BE2C (cell line): Measurements from ENCODE around the gene SLC33A1.

Experiments
- DNase-seq: peaks from one replicate; pipeline ENCODE4 v3.0.0-alpha.2; 2020
- H3K27me3 ChIP-seq: fragments of 250-450 bp; sonication (Bioruptor Pico); 2 replicates; pipeline ENCODE4 v1.5.1; 2020; ENCODE audit warnings: mild to moderate bottlenecking
- H3K36me3 ChIP-seq: fragments of 250-450 bp; sonication (Bioruptor Pico); 2 replicates; pipeline ENCODE4 v1.5.1; 2020; ENCODE audit warnings: mild to moderate bottlenecking
- H3K4me1 ChIP-seq: fragments of 250-450 bp; sonication (Bioruptor Pico); 2 replicates; pipeline ENCODE4 v1.5.1; 2020
- H3K4me3 ChIP-seq: 2 replicates; pipeline ENCODE4 v1.5.1; 2011; ENCODE audit warnings: low read depth, low read length
- H3K9me3 ChIP-seq: fragments of 250-450 bp; sonication (Bioruptor Pico); 2 replicates; pipeline ENCODE4 v1.5.1; 2020
- TF ChIP-seq, protein P1 (sequence below): IDR thresholded peaks from 2 replicates; pipeline ENCODE4 v1.5.1; 2012; ENCODE audit warnings: mild to moderate bottlenecking, low read depth, low read length

SLC33A1 gene

GRCh38 chr3:155804323-155804722, 49.9 kb downstream of the SLC33A1 start:
- TF ChIP-seq, protein P1, sequence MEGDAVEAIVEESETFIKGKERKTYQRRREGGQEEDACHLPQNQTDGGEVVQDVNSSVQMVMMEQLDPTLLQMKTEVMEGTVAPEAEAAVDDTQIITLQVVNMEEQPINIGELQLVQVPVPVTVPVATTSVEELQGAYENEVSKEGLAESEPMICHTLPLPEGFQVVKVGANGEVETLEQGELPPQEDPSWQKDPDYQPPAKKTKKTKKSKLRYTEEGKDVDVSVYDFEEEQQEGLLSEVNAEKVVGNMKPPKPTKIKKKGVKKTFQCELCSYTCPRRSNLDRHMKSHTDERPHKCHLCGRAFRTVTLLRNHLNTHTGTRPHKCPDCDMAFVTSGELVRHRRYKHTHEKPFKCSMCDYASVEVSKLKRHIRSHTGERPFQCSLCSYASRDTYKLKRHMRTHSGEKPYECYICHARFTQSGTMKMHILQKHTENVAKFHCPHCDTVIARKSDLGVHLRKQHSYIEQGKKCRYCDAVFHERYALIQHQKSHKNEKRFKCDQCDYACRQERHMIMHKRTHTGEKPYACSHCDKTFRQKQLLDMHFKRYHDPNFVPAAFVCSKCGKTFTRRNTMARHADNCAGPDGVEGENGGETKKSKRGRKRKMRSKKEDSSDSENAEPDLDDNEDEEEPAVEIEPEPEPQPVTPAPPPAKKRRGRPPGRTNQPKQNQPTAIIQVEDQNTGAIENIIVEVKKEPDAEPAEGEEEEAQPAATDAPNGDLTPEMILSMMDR, result no peak
- Histone ChIP-seq H3K36me3 (no peaks in the 10 kb centered on the region), H3K27me3 (no peaks in the 10 kb centered on the region), H3K4me3 (no peak overlapping the region), H3K9me3 (no peaks in the 10 kb centered on the region), H3K4me1 (no peaks in the 10 kb centered on the region)
- DNase-seq, result no peak

GRCh38 chr3:155792532-155792931, 61.7 kb downstream of the SLC33A1 start:
- DNase-seq, result no peak
- no peak overlapping the region for H3K4me3 ChIP-seq
- peaks cover 3% of the 10 kb centered on the region; the same call in 1 of the 2 replicates for H3K9me3 ChIP-seq
- H3K36me3 ChIP-seq, result no peaks in the 10 kb centered on the region
- TF ChIP-seq, protein P1, result no peak
- H3K4me1 ChIP-seq, result no peaks in the 10 kb centered on the region
- H3K27me3 ChIP-seq, result no peaks in the 10 kb centered on the region

- H3K9me3 ChIP-seq, result no peaks in the 10 kb centered on the region; the same call in 1 of the 2 replicates
- H3K27me3 ChIP-seq, result no peaks in the 10 kb centered on the region
- TF ChIP-seq, protein P1, result no peak
- H3K4me1 ChIP-seq, result no peaks in the 10 kb centered on the region
- H3K4me3 ChIP-seq, result no peak overlapping the region
- H3K36me3 ChIP-seq, result no peaks in the 10 kb centered on the region
- no peak for DNase-seq
Observed at GRCh38 chr3:155791190-155791589, 63.0 kb downstream of the SLC33A1 start.

GRCh38 chr3:155790272-155790925, 63.8 kb downstream of the SLC33A1 start:
- TF ChIP-seq, protein P1, result no peak
- Histone ChIP-seq H3K9me3 (no peaks in the 10 kb centered on the region; the same call in 1 of the 2 replicates), H3K4me3 (no peak overlapping the region), H3K36me3 (no peaks in the 10 kb centered on the region), H3K27me3 (no peaks in the 10 kb centered on the region), H3K4me1 (no peaks in the 10 kb centered on the region)
- no peak for DNase-seq

- H3K9me3 ChIP-seq, result no peaks in the 10 kb centered on the region; the same call in 1 of the 2 replicates
- no peak overlapping the region for H3K4me3 ChIP-seq
- TF ChIP-seq, protein P1, result no peak
- no peaks in the 10 kb centered on the region for H3K4me1 ChIP-seq
- DNase-seq, result no peak
- H3K27me3 ChIP-seq, result no peaks in the 10 kb centered on the region
- H3K36me3 ChIP-seq, result no peaks in the 10 kb centered on the region
Observed at GRCh38 chr3:155785662-155786295, 68.4 kb downstream of the SLC33A1 start.

DNA sequence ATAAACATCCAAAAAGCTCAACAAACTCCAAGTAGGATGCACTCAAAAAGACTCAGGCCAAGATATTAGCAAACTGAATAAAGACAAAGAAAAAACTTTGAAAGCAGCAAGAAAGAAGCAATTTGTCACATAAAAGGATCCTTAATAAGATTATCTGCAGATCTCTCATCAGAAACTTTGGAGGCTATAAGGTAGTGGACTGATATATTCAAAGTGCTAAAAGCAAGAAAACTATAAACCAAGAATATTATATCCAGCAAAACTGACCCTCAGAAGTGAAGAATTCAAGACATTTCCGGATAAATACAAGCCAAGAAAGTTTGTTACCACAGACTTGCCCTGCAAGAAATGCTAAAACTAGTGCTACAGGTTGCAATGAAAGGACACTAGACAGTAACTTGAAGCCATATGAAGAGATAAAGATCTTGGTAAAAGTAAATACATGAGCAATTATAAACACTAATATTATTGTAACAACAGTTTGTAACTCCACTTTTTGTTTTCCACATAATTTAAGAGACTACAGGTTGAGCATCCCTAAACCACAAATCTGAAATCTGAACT, 71.8 kb downstream of the SLC33A1 start:
- no peaks in the 10 kb centered on the region for H3K4me1 ChIP-seq
- no peak for DNase-seq
- no peaks in the 10 kb centered on the region for H3K9me3 ChIP-seq
- H3K4me3 ChIP-seq, result no peak overlapping the region
- TF ChIP-seq, protein P1, result no peak
- H3K36me3 ChIP-seq, result no peaks in the 10 kb centered on the region
- no peaks in the 10 kb centered on the region for H3K27me3 ChIP-seq
